GM23248 (cell line): ENCODE measurements around the gene PSMB7. TPM values are rescaled to one million over a fixed set of nuclear protein-coding genes. Genes with fewer than 3 reads are reported as not detected.

Experiments used
- DNase-seq: peaks from one replicate; pipeline ENCODE4 v3.0.0-alpha.2; 2015
- H2AFZ ChIP-seq: fragments of 200-600 bp; sonication (generic); 2 replicates; pipeline ENCODE4 v1.6.1; 2016; ENCODE audit warnings: antibody characterized with exemption
- H3F3A ChIP-seq: fragments of 200-600 bp; sonication (generic); 2 replicates; pipeline ENCODE4 v1.6.1; 2016; ENCODE audit warnings: mild to moderate bottlenecking, antibody characterized with exemption, mixed run types; ENCODE audit not compliant: insufficient read depth
- H3K27ac ChIP-seq: fragments of 200-600 bp; sonication (generic); 2 replicates; pipeline ENCODE4 v1.5.1; 2016; ENCODE audit warnings: mild to moderate bottlenecking
- H3K27me3 ChIP-seq: fragments of 200-600 bp; sonication (generic); replicated peaks from 2 replicates; pipeline ENCODE4 v1.6.1; 2016; ENCODE audit warnings: mild to moderate bottlenecking; ENCODE audit not compliant: insufficient read depth
- H3K36me3 ChIP-seq: fragments of 200-600 bp; sonication (generic); 2 replicates; pipeline ENCODE4 v1.6.1; 2016; ENCODE audit warnings: low read depth, mild to moderate bottlenecking
- H3K4me1 ChIP-seq: fragments of 200-600 bp; sonication (generic); 2 replicates; pipeline ENCODE4 v1.6.1; 2016; ENCODE audit warnings: mild to moderate bottlenecking; ENCODE audit not compliant: insufficient read depth
- H3K4me2 ChIP-seq: fragments of 200-600 bp; sonication (generic); one replicate; pipeline ENCODE4 v1.6.1; 2016; ENCODE audit warnings: mild to moderate bottlenecking; ENCODE audit not compliant: unreplicated experiment
- H3K4me3 ChIP-seq: fragments of 200-600 bp; sonication (generic); 2 replicates; pipeline ENCODE4 v1.5.1; 2016; ENCODE audit warnings: mild to moderate bottlenecking
- H3K79me2 ChIP-seq: fragments of 200-600 bp; sonication (generic); 2 replicates; pipeline ENCODE4 v1.6.1; 2016; ENCODE audit warnings: mild to moderate bottlenecking; ENCODE audit not compliant: insufficient read depth
- H3K9ac ChIP-seq: fragments of 200-600 bp; sonication (generic); 2 replicates; pipeline ENCODE4 v1.6.1; 2016; ENCODE audit warnings: mild to moderate bottlenecking
- H3K9me2 ChIP-seq: fragments of 200-600 bp; sonication (generic); 2 replicates; pipeline ENCODE4 v1.6.1; 2016; ENCODE audit warnings: mixed run types, mild to moderate bottlenecking, moderate library complexity; ENCODE audit not compliant: insufficient read depth
- H3K9me3 ChIP-seq: fragments of 200-600 bp; sonication (generic); one replicate; pipeline ENCODE4 v1.6.1; 2017; ENCODE audit warnings: low read depth
- H4K20me1 ChIP-seq: fragments of 200-600 bp; sonication (generic); 2 replicates; pipeline ENCODE4 v1.6.0; 2016; ENCODE audit not compliant: insufficient read depth
- EZH2 ChIP-seq: fragments of 200-600 bp; sonication (generic); IDR thresholded peaks from 2 replicates; pipeline ENCODE4 v1.6.1; 2018; ENCODE audit warnings: antibody characterized with exemption, mild to moderate bottlenecking; ENCODE audit not compliant: insufficient read depth, poor library complexity, severe bottlenecking
- EZH2phosphoT487 ChIP-seq: fragments of 200-600 bp; sonication (generic); IDR thresholded peaks from 2 replicates; pipeline ENCODE4 v1.6.1; 2018; ENCODE audit warnings: antibody characterized with exemption, moderate library complexity, mild to moderate bottlenecking, low read depth; ENCODE audit not compliant: insufficient read depth
- WGBS, 2 experiments: methylation state at CpG; one replicate each; pipeline ENCODE4 v1.1.6; 2015 to 2017; ENCODE audit warnings: low lambda C conversion rate in 2 of 2, low coverage in 1 of 2; ENCODE audit errors: missing lambda C conversion rate in 2 of 2; 5-methylcytosine and 5-hydroxymethylcytosine counted together
- in situ Hi-C: fragments of 300-500 bp; cut with MboI; formaldehyde crosslinking; loops from 2 replicates; pipeline ENCODE4 v1.15.0; 2020
- polyA plus RNA-seq: library from polyadenylated mRNA; unstranded; fragments of >200 nt; fragmentation: Nextera tagmentation; extraction: Ambion mirVana; gene quantifications from 2 replicates; pipeline ENCODE4 v1.2.1, GENCODE V29; 2016
- total RNA-seq: library from RNA; depleted of rRNA; stranded (reverse); fragments of >200 nt; shearing (Covaris generic); gene quantifications from 2 replicates; pipeline ENCODE4 v1.2.3, GENCODE V29; 2014

The PSMB7 gene
- total and polyA plus RNA-seq, 2 experiments from 2014 or later, result 202 to 245 TPM

GRCh38 chr9:124395826-124396225, 19.4 kb downstream of the PSMB7 start:
- H3K27me3 ChIP-seq, result no peaks in the 10 kb centered on the region
- 0 out of 2 replicates have a peak, but pooled peaks cover 7% of the 10 kb centered on the region for H3K36me3 ChIP-seq
- no peaks in the 10 kb centered on the region for H3K9me2 ChIP-seq
- no peak for DNase-seq
- H3K4me2 ChIP-seq, result no peak overlapping the region
- in situ Hi-C loops, result no loop called here
- 95 to 96% methylated on average over 4 of the region's 4 CpGs for WGBS, 2 experiments
- H3K4me1 ChIP-seq, result peaks cover 59% of the 10 kb centered on the region
- no peak overlapping the region for H3K4me3 ChIP-seq
- H3K27ac ChIP-seq, result no peak overlapping the region
- no peak overlapping the region for H3K9ac ChIP-seq
- TF ChIP-seq EZH2phosphoT487, result no peak
- no peak for TF ChIP-seq EZH2
- H3K79me2 ChIP-seq, result peaks cover 86% of the 10 kb centered on the region
- peaks cover 56% of the 10 kb centered on the region for H3F3A ChIP-seq
- H2AFZ ChIP-seq, result no peak overlapping the region
- H3K9me3 ChIP-seq, result no peaks in the 10 kb centered on the region
- H4K20me1 ChIP-seq, result no peaks in the 10 kb centered on the region

- TF ChIP-seq EZH2 (no peak), EZH2phosphoT487 (no peak)
- Histone ChIP-seq H3K4me1 (peaks cover 59% of the 10 kb centered on the region), H3F3A (peaks cover 58% of the 10 kb centered on the region), H3K4me3 (no peak overlapping the region), H3K9me3 (no peaks in the 10 kb centered on the region), H2AFZ (no peak overlapping the region), H3K36me3 (0 out of 2 replicates have a peak, but pooled peaks cover 7% of the 10 kb centered on the region), H3K9me2 (no peaks in the 10 kb centered on the region), H4K20me1 (no peaks in the 10 kb centered on the region), H3K4me2 (no peak overlapping the region), H3K27ac (peak overlapping the region; percentile 82; the same call in 1 of the 2 replicates), H3K79me2 (peaks cover 86% of the 10 kb centered on the region), H3K9ac (peak overlapping the region; percentile 14; the same call in 1 of the 2 replicates), H3K27me3 (no peaks in the 10 kb centered on the region)
- in situ Hi-C loops, result no loop called here
- 96 to 97% methylated on average over 3 of the region's 3 CpGs for WGBS, 2 experiments
- DNase-seq, result no peak
Measured at GRCh38 chr9:124394596-124394995, 20.6 kb downstream of the PSMB7 start.

- Histone ChIP-seq H3K27me3 (no peaks in the 10 kb centered on the region), H3K9me3 (no peaks in the 10 kb centered on the region), H3K9me2 (no peaks in the 10 kb centered on the region), H3K4me2 (no peak overlapping the region), H3K36me3 (0 out of 2 replicates have a peak, but pooled peaks cover 7% of the 10 kb centered on the region), H3F3A (peaks cover 58% of the 10 kb centered on the region), H4K20me1 (no peaks in the 10 kb centered on the region), H3K79me2 (peaks cover 88% of the 10 kb centered on the region), H3K4me3 (no peak overlapping the region), H3K9ac (peak overlapping the region; percentile 14; the same call in 1 of the 2 replicates), H3K4me1 (peaks cover 56% of the 10 kb centered on the region), H2AFZ (no peak overlapping the region), H3K27ac (peak overlapping the region; percentile 82)
- TF ChIP-seq EZH2phosphoT487 (no peak), EZH2 (no peak)
- in situ Hi-C loops, result no loop called here
- 77 to 82% methylated on average over 2 of the region's 2 CpGs for WGBS, 2 experiments
- peak; percentile 21 for DNase-seq
Measured at GRCh38 chr9:124394167-124394566, 21.1 kb downstream of the PSMB7 start.

- Histone ChIP-seq H3K4me2 (peak overlapping the region; percentile 88), H3K9ac (peak overlapping the region; percentile 36), H3K36me3 (0 out of 2 replicates have a peak, but pooled peaks cover 7% of the 10 kb centered on the region), H3K4me1 (peaks cover 55% of the 10 kb centered on the region), H4K20me1 (no peaks in the 10 kb centered on the region), H3K9me2 (no peaks in the 10 kb centered on the region), H3K27me3 (no peaks in the 10 kb centered on the region), H3K9me3 (no peaks in the 10 kb centered on the region), H3K79me2 (peaks cover 88% of the 10 kb centered on the region), H3K4me3 (peak overlapping the region; percentile 25), H3F3A (peaks cover 58% of the 10 kb centered on the region), H2AFZ (no peak overlapping the region), H3K27ac (peak overlapping the region; percentile 82)
- 0 to 2% methylated on average over 9 of the region's 9 CpGs for whole genome bisulfite sequencing, 2 experiments
- TF ChIP-seq EZH2phosphoT487, result no peak
- TF ChIP-seq EZH2, result no peak
- in situ Hi-C loops, result no loop called here
- peak; percentile 96 for DNase-seq
Measured at GRCh38 chr9:124392871-124393460, 22.3 kb downstream of the PSMB7 start.
